Measurements from ENCODE around the gene HOXB6.

Gene HOXB6

GRCh38 chr17:48609033-48609432 is 4.2 kb upstream of the HOXB6 start:
- no peak for DNase-seq

GRCh38 chr17:48608494-48608834 is 3.7 kb upstream of the HOXB6 start:
- DNase-seq, result no peak

GRCh38 chr17:48606892-48607614 is 2.3 kb upstream of the HOXB6 start:
- no peak for DNase-seq

- DNase-seq, result no peak
These were observed 1.5 kb upstream of the HOXB6 start for GRCh38 chr17:48605991-48606891.

GRCh38 chr17:48605409-48605919 is 678 bp upstream of the HOXB6 start:
- no peak for DNase-seq

- DNase-seq, result no peak
These were observed 622 bp downstream of the HOXB6 start for GRCh38 chr17:48603959-48604769.

GRCh38 chr17:48601539-48602425 is 3.0 kb downstream of the HOXB6 start:
- no peak for DNase-seq

GRCh38 chr17:48601207-48601538 is 3.6 kb downstream of the HOXB6 start:
- DNase-seq, result no peak

- DNase-seq, result no peak
These were observed 4.3 kb downstream of the HOXB6 start for GRCh38 chr17:48600244-48601098.

GRCh38 chr17:48599354-48599753 is 5.4 kb downstream of the HOXB6 start:
- DNase-seq, result no peak

- DNase-seq, result no peak
These were observed 6.0 kb downstream of the HOXB6 start for GRCh38 chr17:48598736-48599135.

GRCh38 chr17:48597778-48598631 is 6.8 kb downstream of the HOXB6 start:
- DNase-seq, result peak; percentile 21

- no peak for DNase-seq
These were observed 7.3 kb downstream of the HOXB6 start for GRCh38 chr17:48597528-48597777.

GRCh38 chr17:48596735-48597527 is 7.9 kb downstream of the HOXB6 start:
- no peak for DNase-seq

GRCh38 chr17:48596000-48596734 is 8.6 kb downstream of the HOXB6 start:
- no peak for DNase-seq

- DNase-seq, result no peak
These were observed 9.3 kb downstream of the HOXB6 start for GRCh38 chr17:48595278-48595999.

GRCh38 chr17:48594538-48595277 is 10.1 kb downstream of the HOXB6 start:
- no peak for DNase-seq

All from GDM1 (cell line).